ENCODE results near the gene COX19.
"Not testable (repeated sequence)": the region's sequence is repeated elsewhere in the genome, so short reads cannot be mapped to it uniquely, and the experiment has no call there.

COX19 gene

GRCh38 chr7:1007901-1008300, 32.6 kb upstream of the COX19 start:
- no peaks in the 10 kb centered on the region for H3K27me3 ChIP-seq (replicated peaks; ENCODE audit: insufficient read depth, low read length)
- H3K79me2 ChIP-seq (ENCODE audit: low read length) = no peaks in the 10 kb centered on the region; the same call in 1 of the 2 replicates
- no peaks in the 10 kb centered on the region for H3K4me1 ChIP-seq (ENCODE audit: low read length)
- H3K36me3 ChIP-seq (replicated peaks; ENCODE audit: insufficient read depth, low read length) = no peaks in the 10 kb centered on the region
- H3K4me3 ChIP-seq (ENCODE audit: low read length) = no peak overlapping the region
- H2AFZ ChIP-seq (ENCODE audit: low read length) = no peak overlapping the region
- no peak overlapping the region for H3K9ac ChIP-seq (ENCODE audit: low read length)
- no peak for DNase-seq
- no peaks in the 10 kb centered on the region for H3F3A ChIP-seq (ENCODE audit: insufficient read depth, low read length)
- H3K9me3 ChIP-seq (replicated peaks; ENCODE audit: insufficient read depth, low read length) = no peaks in the 10 kb centered on the region
- no peak overlapping the region for H3K4me2 ChIP-seq (ENCODE audit: low read depth, low read length)
- no peak overlapping the region for H3K27ac ChIP-seq (ENCODE audit: low read length)
- H4K20me1 ChIP-seq (ENCODE audit: insufficient read depth, low read length) = no peaks in the 10 kb centered on the region
- no peak for TF ChIP-seq CTCF (IDR thresholded peaks at IDR 0.05; ENCODE audit: low read length)
- no peak for TF ChIP-seq EZH2phosphoT487 (IDR thresholded peaks at IDR 0.05; ENCODE audit: low read length)
- TF ChIP-seq EZH2 (optimal IDR thresholded peaks at IDR 0.05; ENCODE audit: low read depth, low read length) = no peak
- H3K9me2 ChIP-seq (replicated peaks; ENCODE audit: insufficient read depth, low read length) = no peaks in the 10 kb centered on the region

- Histone ChIP-seq H3K9me2 (replicated peaks; ENCODE audit: insufficient read depth, low read length) (no peaks in the 10 kb centered on the region), H3K27me3 (replicated peaks; ENCODE audit: insufficient read depth, low read length) (no peaks in the 10 kb centered on the region), H4K20me1 (ENCODE audit: insufficient read depth, low read length) (no peaks in the 10 kb centered on the region), H3K4me1 (ENCODE audit: low read length) (no peaks in the 10 kb centered on the region), H3K9ac (ENCODE audit: low read length) (no peak overlapping the region), H3K4me2 (ENCODE audit: low read depth, low read length) (no peak overlapping the region), H3K36me3 (replicated peaks; ENCODE audit: insufficient read depth, low read length) (no peaks in the 10 kb centered on the region), H3K79me2 (ENCODE audit: low read length) (no peaks in the 10 kb centered on the region), H2AFZ (ENCODE audit: low read length) (no peak overlapping the region), H3K27ac (ENCODE audit: low read length) (no peak overlapping the region), H3K9me3 (replicated peaks; ENCODE audit: insufficient read depth, low read length) (no peaks in the 10 kb centered on the region), H3F3A (ENCODE audit: insufficient read depth, low read length) (no peaks in the 10 kb centered on the region), H3K4me3 (ENCODE audit: low read length) (no peak overlapping the region)
- no peak for DNase-seq
- TF ChIP-seq EZH2phosphoT487 (IDR thresholded peaks at IDR 0.05; ENCODE audit: low read length) = no peak
- no peak for TF ChIP-seq EZH2 (optimal IDR thresholded peaks at IDR 0.05; ENCODE audit: low read depth, low read length)
These were observed 30.0 kb upstream of the COX19 start for GRCh38 chr7:1005303-1005702.

GRCh38 chr7:1004018-1004852, 28.9 kb upstream of the COX19 start:
- Histone ChIP-seq H2AFZ (ENCODE audit: low read length) (no peak overlapping the region), H3K9ac (ENCODE audit: low read length) (no peak overlapping the region), H3K27ac (ENCODE audit: low read length) (no peak overlapping the region), H3K27me3 (replicated peaks; ENCODE audit: insufficient read depth, low read length) (no peaks in the 10 kb centered on the region), H3K36me3 (replicated peaks; ENCODE audit: insufficient read depth, low read length) (no peaks in the 10 kb centered on the region), H3K4me2 (ENCODE audit: low read depth, low read length) (no peak overlapping the region), H3K4me3 (ENCODE audit: low read length) (no peak overlapping the region), H3K9me2 (replicated peaks; ENCODE audit: insufficient read depth, low read length) (no peaks in the 10 kb centered on the region), H3K4me1 (ENCODE audit: low read length) (no peaks in the 10 kb centered on the region), H3F3A (ENCODE audit: insufficient read depth, low read length) (no peaks in the 10 kb centered on the region), H4K20me1 (ENCODE audit: insufficient read depth, low read length) (no peaks in the 10 kb centered on the region), H3K9me3 (replicated peaks; ENCODE audit: insufficient read depth, low read length) (no peaks in the 10 kb centered on the region), H3K79me2 (ENCODE audit: low read length) (no peaks in the 10 kb centered on the region)
- no peak for DNase-seq
- no peak for TF ChIP-seq CTCF (IDR thresholded peaks at IDR 0.05; ENCODE audit: low read length)
- no peak for TF ChIP-seq EZH2phosphoT487 (IDR thresholded peaks at IDR 0.05; ENCODE audit: low read length)
- TF ChIP-seq EZH2 (optimal IDR thresholded peaks at IDR 0.05; ENCODE audit: low read depth, low read length) = no peak

- not testable (repeated sequence) for H3K79me2 ChIP-seq (ENCODE audit: low read length); H3K27me3 ChIP-seq (replicated peaks; ENCODE audit: insufficient read depth, low read length); H3K4me3 ChIP-seq (ENCODE audit: low read length); H3K9me3 ChIP-seq (replicated peaks; ENCODE audit: insufficient read depth, low read length); H3K4me2 ChIP-seq (ENCODE audit: low read depth, low read length); H3K36me3 ChIP-seq (replicated peaks; ENCODE audit: insufficient read depth, low read length); H4K20me1 ChIP-seq (ENCODE audit: insufficient read depth, low read length); H3K27ac ChIP-seq (ENCODE audit: low read length); H3K4me1 ChIP-seq (ENCODE audit: low read length); H3F3A ChIP-seq (ENCODE audit: insufficient read depth, low read length); H2AFZ ChIP-seq (ENCODE audit: low read length); H3K9ac ChIP-seq (ENCODE audit: low read length); DNase-seq; H3K9me2 ChIP-seq (replicated peaks; ENCODE audit: insufficient read depth, low read length)
These were observed 27.1 kb upstream of the COX19 start for GRCh38 chr7:1002445-1002844.

- not testable (repeated sequence) for H3K4me2 ChIP-seq (ENCODE audit: low read depth, low read length); H3K27ac ChIP-seq (ENCODE audit: low read length); H4K20me1 ChIP-seq (ENCODE audit: insufficient read depth, low read length); H3K9me2 ChIP-seq (replicated peaks; ENCODE audit: insufficient read depth, low read length); H3K36me3 ChIP-seq (replicated peaks; ENCODE audit: insufficient read depth, low read length); H3K79me2 ChIP-seq (ENCODE audit: low read length); H3K4me3 ChIP-seq (ENCODE audit: low read length); H3K9me3 ChIP-seq (replicated peaks; ENCODE audit: insufficient read depth, low read length); H3K9ac ChIP-seq (ENCODE audit: low read length); DNase-seq; H3K27me3 ChIP-seq (replicated peaks; ENCODE audit: insufficient read depth, low read length); H2AFZ ChIP-seq (ENCODE audit: low read length); H3K4me1 ChIP-seq (ENCODE audit: low read length); H3F3A ChIP-seq (ENCODE audit: insufficient read depth, low read length)
These were observed 26.7 kb upstream of the COX19 start for GRCh38 chr7:1002026-1002425.

GRCh38 chr7:1001069-1001770, 25.9 kb upstream of the COX19 start:
- not testable (repeated sequence) for H2AFZ ChIP-seq (ENCODE audit: low read length); H4K20me1 ChIP-seq (ENCODE audit: insufficient read depth, low read length); H3K9ac ChIP-seq (ENCODE audit: low read length); H3K36me3 ChIP-seq (replicated peaks; ENCODE audit: insufficient read depth, low read length); H3K4me2 ChIP-seq (ENCODE audit: low read depth, low read length); H3K9me2 ChIP-seq (replicated peaks; ENCODE audit: insufficient read depth, low read length); DNase-seq; H3K4me1 ChIP-seq (ENCODE audit: low read length); H3F3A ChIP-seq (ENCODE audit: insufficient read depth, low read length); H3K9me3 ChIP-seq (replicated peaks; ENCODE audit: insufficient read depth, low read length); H3K27me3 ChIP-seq (replicated peaks; ENCODE audit: insufficient read depth, low read length); H3K79me2 ChIP-seq (ENCODE audit: low read length); H3K4me3 ChIP-seq (ENCODE audit: low read length); H3K27ac ChIP-seq (ENCODE audit: low read length)
